Measurements from ENCODE around the gene PLEKHA4. TPM values are rescaled to one million over a fixed set of nuclear protein-coding genes. Genes with fewer than 3 reads are reported as not detected.

Gene PLEKHA4, protein sequence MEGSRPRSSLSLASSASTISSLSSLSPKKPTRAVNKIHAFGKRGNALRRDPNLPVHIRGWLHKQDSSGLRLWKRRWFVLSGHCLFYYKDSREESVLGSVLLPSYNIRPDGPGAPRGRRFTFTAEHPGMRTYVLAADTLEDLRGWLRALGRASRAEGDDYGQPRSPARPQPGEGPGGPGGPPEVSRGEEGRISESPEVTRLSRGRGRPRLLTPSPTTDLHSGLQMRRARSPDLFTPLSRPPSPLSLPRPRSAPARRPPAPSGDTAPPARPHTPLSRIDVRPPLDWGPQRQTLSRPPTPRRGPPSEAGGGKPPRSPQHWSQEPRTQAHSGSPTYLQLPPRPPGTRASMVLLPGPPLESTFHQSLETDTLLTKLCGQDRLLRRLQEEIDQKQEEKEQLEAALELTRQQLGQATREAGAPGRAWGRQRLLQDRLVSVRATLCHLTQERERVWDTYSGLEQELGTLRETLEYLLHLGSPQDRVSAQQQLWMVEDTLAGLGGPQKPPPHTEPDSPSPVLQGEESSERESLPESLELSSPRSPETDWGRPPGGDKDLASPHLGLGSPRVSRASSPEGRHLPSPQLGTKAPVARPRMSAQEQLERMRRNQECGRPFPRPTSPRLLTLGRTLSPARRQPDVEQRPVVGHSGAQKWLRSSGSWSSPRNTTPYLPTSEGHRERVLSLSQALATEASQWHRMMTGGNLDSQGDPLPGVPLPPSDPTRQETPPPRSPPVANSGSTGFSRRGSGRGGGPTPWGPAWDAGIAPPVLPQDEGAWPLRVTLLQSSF
- 9.4 TPM for total RNA-seq (ENCODE audit: unreplicated experiment)
- long read RNA-seq, partial matches to known transcripts, result 0 of 3 reads
- long read RNA-seq, other reads (novel, unspliced or antisense), result 3 of 3 reads

DNA sequence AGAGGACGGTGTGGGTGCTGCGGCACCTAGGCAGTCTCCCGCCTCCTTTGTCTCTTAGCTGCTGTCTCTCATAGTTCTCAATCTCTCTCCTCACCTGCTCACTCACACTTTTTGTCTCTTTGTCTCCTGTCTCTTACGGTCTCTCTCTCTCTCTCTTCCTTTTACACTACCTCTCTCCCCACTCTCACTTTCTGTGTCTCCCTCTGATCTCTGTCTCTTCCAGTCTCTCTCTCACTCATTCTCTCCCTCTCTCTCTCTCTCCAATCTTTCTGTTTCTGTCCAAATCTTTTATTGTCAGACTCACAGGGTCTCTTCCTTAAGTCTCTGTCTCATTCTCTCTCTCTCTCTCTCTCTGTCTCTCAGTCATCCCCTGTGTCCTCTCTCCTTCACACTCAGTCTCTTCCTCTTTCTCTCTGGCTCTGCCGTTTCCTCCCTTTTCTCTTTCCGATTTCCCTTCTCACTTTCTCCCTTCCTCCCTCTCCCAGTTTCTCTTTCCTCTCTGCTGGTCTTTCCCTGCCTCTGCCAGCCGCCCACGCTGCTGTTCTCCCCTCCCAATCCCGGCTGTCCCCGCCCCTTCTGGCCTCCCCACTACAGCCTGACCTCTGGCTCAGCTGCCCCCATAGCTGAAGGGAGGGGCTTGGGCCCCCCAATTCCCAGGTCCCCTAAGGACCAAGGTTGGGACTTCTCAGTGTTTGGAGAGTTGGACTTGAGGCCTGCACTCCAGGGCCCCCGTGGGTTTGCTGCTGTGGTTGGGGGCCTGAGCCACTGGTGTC, at the start of gene PLEKHA4:
Gene PLEKHA4, minus strand, starts transcription at position 504 of the 773 bp plus-strand sequence. CDS start 997 bp downstream, outside the sequence.
- Mint-ChIP-seq H3K36me3 (ENCODE audit: unreplicated experiment) (peaks cover 2% of the 10 kb centered on the region), H3K4me3 (ENCODE audit: unreplicated experiment) (peak within 1 kb of the TSS; percentile 69), H3K27me3 (ENCODE audit: unreplicated experiment) (peaks cover 11% of the 10 kb centered on the region), H3K27ac (ENCODE audit: unreplicated experiment) (peak within 1 kb of the TSS; percentile 20), H3K9me3 (ENCODE audit: unreplicated experiment) (peaks cover 20% of the 10 kb centered on the region), H3K4me1 (ENCODE audit: low read depth, unreplicated experiment) (peaks cover 11% of the 10 kb centered on the region)
- peak; percentile 36 for DNase-seq
- TF ChIP-seq, protein P1, sequence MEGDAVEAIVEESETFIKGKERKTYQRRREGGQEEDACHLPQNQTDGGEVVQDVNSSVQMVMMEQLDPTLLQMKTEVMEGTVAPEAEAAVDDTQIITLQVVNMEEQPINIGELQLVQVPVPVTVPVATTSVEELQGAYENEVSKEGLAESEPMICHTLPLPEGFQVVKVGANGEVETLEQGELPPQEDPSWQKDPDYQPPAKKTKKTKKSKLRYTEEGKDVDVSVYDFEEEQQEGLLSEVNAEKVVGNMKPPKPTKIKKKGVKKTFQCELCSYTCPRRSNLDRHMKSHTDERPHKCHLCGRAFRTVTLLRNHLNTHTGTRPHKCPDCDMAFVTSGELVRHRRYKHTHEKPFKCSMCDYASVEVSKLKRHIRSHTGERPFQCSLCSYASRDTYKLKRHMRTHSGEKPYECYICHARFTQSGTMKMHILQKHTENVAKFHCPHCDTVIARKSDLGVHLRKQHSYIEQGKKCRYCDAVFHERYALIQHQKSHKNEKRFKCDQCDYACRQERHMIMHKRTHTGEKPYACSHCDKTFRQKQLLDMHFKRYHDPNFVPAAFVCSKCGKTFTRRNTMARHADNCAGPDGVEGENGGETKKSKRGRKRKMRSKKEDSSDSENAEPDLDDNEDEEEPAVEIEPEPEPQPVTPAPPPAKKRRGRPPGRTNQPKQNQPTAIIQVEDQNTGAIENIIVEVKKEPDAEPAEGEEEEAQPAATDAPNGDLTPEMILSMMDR (IDR thresholded peaks at IDR 0.05; ENCODE audit: partially characterized antibody, unreplicated experiment), result no peak

DNA sequence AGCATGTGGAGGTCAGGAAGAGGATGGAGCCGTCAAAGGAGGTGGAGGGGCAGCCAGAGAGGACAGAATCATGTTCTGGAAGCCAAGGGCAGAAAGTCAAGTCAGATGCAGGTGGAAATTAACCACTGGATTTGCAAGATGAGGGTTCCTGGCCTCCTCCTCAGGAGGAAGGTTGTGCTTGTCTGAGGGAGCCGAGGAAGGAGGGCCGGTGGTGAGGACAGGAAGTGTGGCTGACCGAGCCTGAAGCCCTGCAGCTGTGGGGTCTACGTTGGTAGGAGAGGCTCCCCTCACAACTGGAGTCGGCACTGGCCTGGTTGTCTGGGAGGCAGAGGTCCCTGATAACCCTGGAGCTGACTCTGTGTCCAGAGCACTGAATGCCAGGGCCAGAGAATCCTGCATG, 49.7 kb upstream of the PLEKHA4 start:
- Mint-ChIP-seq H3K4me1 (ENCODE audit: low read depth, unreplicated experiment) (no peaks in the 10 kb centered on the region), H3K27me3 (ENCODE audit: unreplicated experiment) (peaks cover 6% of the 10 kb centered on the region), H3K4me3 (ENCODE audit: unreplicated experiment) (no peak overlapping the region), H3K36me3 (ENCODE audit: unreplicated experiment) (no peaks in the 10 kb centered on the region), H3K9me3 (ENCODE audit: unreplicated experiment) (peaks cover under 1% of the 10 kb centered on the region), H3K27ac (ENCODE audit: unreplicated experiment) (no peak overlapping the region)
- DNase-seq, result no peak
- TF ChIP-seq, protein P1 (IDR thresholded peaks at IDR 0.05; ENCODE audit: partially characterized antibody, unreplicated experiment), result no peak

DNA sequence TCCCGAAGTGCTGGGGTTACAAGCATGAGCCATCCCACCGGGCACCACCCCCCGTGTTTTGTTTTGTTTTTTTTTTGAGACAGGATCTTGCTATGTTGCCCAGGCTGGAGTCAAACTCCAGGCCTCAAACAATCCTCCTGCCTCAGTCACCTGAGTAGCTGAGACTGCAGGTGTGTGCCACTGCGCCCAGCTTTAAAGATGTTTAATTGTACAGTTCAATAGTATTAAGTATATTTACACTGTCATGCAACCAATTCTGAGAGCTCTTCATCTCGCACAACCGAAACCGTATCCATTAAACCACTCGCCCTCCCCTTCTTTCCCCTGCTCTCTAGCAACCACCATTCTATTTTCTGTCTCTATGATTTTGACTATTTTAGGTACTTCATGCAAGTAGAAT, 47.3 kb upstream of the PLEKHA4 start:
- no peak for DNase-seq
- H3K4me1 Mint-ChIP-seq (ENCODE audit: low read depth, unreplicated experiment), result no peaks in the 10 kb centered on the region
- no peak overlapping the region for H3K4me3 Mint-ChIP-seq (ENCODE audit: unreplicated experiment)
- no peaks in the 10 kb centered on the region for H3K9me3 Mint-ChIP-seq (ENCODE audit: unreplicated experiment)
- H3K36me3 Mint-ChIP-seq (ENCODE audit: unreplicated experiment), result no peaks in the 10 kb centered on the region
- peaks cover 5% of the 10 kb centered on the region for H3K27me3 Mint-ChIP-seq (ENCODE audit: unreplicated experiment)
- TF ChIP-seq, protein P1 (IDR thresholded peaks at IDR 0.05; ENCODE audit: partially characterized antibody, unreplicated experiment), result no peak
- no peak overlapping the region for H3K27ac Mint-ChIP-seq (ENCODE audit: unreplicated experiment)

DNA sequence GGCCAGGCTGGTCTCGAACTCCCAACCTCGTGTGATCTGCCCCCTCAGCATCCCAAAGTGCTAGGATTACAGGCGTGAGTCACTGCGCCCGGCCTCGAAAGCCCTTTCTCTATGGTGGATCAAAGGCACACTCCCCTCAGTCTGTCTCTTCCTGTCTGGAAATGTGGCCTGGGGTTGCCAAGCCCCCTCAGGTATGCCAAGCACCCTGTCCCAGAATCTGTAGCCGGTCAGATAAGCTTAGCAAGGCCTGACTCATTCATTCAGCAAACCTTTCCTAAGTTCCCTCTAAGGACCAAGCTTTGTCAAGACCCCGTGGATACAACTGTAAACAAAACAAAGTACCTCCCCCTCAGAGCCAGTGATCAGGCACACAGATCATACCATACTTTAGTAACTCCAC, 45.8 kb upstream of the PLEKHA4 start:
- Mint-ChIP-seq H3K4me3 (ENCODE audit: unreplicated experiment) (no peak overlapping the region), H3K27ac (ENCODE audit: unreplicated experiment) (no peak overlapping the region), H3K9me3 (ENCODE audit: unreplicated experiment) (no peaks in the 10 kb centered on the region), H3K4me1 (ENCODE audit: low read depth, unreplicated experiment) (no peaks in the 10 kb centered on the region), H3K36me3 (ENCODE audit: unreplicated experiment) (no peaks in the 10 kb centered on the region), H3K27me3 (ENCODE audit: unreplicated experiment) (peaks cover 5% of the 10 kb centered on the region)
- TF ChIP-seq, protein P1 (IDR thresholded peaks at IDR 0.05; ENCODE audit: partially characterized antibody, unreplicated experiment), result no peak
- DNase-seq, result no peak

All from glutamatergic neuron (in vitro differentiated cells).